GM21619 (cell line): Measurements from ENCODE around the gene SEMA6D.

Experiments
- ATAC-seq: cut with Tn5 transposase; IDR thresholded peaks from one replicate; pipeline ENCODE4 v1.9.1; 2021; ENCODE audit not compliant: unreplicated experiment

The SEMA6D gene

DNA sequence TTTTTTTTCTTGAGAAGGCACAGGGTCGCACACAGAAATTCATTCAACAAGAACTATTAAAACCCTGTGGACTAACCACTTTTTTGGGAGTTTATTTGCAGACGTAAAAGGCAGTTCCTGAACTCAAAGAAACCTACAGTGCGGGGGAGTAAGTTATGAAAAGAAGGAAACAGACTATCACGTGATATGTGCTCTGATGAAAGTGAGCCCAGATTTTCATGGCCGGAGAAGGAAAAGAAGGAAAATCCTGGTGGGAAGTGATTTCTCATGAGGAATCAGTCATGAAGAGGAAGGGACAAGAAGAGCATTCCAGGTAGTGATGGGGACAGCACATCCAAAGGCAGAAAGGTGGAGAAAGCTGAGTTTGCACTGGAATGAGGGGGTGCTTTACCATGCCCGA, 26.1 kb downstream of the SEMA6D start:
- no peak for ATAC-seq

DNA sequence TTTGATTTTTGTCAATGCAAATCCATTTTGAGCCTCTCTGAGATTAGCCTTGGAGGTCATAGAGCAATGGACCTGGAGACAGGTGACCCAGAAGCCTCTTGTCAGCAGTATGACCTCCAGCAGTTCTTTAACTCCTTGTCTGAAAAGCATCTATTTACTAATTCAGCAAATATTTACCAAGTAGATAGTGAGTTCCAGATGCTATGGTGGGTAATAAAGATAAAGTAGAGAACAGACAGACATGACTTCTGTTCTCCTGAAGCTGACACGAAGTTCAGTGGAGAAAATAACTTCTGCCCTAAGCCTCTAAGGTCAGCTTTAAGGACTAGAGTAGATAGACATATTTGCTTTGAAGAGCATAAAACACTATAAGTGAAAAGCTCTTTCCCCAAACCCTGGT, 26.6 kb downstream of the SEMA6D start:
- no peak for ATAC-seq

DNA sequence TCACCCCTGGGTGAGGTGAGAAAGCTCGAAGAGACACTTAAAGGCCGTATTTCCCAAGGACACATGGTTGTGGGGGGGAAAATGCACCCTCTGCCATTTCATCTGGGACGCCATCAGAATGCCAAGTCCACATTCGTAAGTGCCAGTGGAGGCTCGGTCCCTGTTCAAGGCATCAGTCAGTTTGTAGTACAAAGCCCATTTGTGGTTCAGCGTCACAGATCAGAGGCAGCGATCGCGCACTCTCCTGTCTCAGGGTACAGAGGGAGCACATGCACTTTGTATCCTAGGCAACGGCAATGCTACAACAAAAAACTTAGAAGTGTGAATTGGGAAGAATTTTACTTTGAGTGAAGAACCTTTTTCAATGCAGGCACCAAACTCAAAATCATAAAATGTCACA, 27.2 kb downstream of the SEMA6D start:
- no peak for ATAC-seq

DNA sequence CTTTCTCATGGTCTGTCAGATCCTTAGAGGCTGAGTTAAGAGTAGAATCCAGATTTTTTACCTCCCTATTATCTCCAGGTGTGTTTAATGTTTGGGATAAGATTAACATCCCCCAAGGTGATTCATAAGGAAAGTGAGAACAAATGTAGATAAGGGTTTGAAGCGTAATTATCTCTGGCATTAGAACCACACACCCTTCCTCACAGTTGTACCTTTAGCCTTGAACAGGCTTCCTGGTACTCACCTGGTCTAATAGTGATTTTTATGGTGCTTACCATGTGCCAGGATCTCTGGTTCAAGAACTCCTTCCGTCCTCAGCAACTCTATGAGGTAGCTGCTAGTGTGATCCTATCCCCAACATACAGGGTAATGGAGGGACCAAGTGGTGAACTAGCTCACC, 27.7 kb downstream of the SEMA6D start:
- ATAC-seq, result no peak

DNA sequence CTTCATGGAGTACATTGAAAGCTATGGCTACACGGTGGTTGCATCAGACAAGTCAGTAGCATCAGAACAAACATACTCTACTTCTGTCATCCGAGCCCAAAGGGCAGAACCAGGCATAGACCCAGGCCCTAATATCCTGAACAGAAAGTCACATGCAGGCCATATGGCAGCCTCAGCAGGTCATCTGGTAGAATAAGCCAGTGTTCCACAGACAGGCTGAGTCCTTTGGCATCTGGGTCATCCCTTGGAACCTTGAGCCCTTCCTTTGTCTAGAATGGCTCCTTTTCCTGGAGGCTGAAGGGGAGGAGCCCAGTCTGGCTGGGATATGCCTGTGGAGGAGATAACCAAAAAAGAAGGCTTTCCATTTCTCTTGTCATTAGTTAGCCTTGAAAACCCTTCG, 29.2 kb downstream of the SEMA6D start:
- ATAC-seq, result no peak

DNA sequence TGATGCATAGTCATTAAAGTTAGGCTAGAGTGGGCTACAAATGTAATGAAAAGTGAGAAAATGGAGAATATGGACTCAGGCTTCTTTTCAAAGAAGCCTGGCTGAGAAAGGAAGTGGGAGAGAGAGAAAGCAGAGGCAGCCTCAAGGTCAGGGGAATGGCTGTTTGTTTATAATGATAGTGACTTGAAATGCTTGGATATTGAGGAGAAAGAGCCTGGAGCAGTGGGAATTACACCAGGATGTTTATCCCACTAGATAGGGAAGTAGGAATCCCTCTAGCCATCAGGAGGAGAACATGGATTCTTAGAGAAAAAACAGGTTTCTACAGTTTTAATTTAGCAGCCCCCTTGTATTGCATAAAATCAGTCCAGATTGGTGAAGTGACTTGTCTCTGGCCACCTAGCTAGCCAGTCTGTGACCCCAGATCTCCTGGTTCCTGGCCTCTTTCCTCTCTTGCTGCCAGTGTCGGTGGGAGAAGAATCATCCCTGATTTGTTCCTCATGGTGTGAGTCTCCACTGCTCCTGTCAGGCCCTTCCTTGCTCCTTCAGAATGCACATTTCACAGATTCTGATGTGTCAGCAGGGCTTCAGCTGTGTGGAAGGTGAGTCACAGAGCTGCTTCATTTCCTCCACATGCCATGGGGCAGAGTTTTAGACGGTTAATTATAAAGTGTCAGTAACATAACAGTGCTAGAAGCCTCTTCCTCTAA, 32.9 kb downstream of the SEMA6D start:
- no peak for ATAC-seq

DNA sequence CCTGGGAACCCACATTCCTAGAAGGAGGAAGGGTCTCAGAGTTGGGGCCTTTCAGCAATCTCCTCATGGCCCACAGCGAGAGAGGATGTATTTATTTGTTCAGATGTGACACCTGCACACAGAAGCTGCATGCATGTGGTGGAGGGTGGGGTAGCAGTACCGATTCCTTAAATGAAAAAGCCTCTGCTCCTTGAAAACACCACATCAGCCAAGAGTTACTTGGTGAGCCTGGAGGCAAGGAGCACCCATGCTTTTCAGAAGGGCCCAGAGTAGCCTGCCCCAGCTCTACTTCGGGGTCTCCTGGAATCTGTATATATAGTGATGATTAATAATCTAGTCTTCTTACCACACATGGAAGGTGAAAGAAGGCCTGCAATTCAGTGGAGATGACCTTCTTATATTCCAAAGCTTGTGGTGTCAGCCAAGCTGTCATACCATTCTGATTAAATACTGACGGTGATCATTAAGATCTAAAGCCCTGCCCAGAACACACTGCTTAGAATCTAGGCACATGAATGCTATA, 33.5 kb downstream of the SEMA6D start:
- no peak for ATAC-seq

DNA sequence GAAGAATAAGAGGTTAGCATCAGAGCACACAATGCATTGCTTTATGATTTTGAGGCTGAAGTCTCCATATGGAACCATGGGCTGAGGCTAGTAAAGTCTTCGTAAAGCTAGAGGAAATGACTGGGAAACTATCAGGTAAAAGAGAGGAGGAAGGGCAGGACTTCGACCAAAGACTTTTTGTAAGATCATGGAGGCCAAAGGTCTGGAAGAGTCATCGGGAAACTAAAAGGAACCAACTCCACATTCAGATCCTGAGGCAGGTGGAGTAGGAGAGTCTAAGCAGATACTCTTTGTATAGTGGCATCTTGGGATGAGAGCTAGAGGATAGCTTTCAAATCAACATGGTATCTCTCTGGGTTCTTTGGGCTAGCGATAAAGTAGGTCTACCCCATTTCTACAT, 36.3 kb downstream of the SEMA6D start:
- no peak for ATAC-seq

DNA sequence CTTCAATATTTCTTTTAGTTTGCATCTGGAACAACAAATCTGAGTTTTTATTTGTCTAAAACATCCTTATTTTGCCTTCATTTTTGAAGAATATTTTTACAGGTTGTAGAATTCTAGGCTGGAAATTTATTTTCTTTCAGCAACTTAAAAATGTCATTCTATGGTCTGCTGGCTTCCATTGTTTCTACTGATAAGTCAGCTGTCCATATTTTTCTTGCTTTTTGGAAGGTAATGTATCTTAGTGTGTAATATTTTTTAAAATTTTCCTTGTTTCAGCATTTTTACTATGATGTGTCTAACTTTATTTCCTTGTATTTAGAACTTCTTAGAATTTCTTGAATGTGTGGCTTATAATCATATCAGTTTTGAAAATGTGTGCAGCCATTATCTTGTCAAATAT, 37.0 kb downstream of the SEMA6D start:
- ATAC-seq, result no peak

DNA sequence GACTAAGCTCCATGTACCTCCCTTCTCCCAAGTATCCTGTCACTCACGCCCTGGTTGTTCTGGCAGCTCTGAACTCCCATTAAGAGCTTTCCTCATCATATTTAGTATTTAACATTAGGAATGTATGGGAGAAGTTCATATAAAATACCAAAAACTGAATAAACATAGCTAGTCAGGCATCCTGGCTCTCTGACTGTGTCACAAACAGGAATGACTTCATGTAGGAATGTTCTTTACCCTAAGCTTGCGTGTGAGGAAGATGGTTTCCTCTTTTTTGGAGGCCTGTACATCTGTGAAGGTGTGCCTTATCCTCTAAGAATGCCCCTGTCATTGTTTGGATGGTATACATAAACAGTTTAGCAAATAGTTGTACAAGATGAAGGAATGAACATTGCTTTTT, 38.6 kb downstream of the SEMA6D start:
- ATAC-seq, result no peak

DNA sequence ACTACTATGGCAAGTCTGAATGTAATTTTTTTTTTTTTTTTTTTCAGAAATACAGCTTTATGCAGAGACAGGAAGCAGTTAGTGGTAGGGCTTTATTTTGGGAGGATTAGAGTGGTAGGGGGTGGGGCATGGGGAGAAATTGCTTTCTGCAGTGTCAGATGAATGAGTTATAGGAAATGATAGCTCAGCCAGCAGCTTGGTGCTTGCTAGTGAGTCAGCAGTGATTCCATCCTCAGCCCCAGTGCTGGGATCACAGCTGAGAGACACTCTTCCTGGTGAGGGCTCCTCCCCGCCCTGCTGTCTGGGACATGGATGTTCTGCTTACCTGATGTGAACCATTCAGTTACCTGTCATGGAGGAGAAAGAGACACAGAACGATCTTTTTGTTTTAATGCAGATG, 39.6 kb downstream of the SEMA6D start:
- no peak for ATAC-seq

DNA sequence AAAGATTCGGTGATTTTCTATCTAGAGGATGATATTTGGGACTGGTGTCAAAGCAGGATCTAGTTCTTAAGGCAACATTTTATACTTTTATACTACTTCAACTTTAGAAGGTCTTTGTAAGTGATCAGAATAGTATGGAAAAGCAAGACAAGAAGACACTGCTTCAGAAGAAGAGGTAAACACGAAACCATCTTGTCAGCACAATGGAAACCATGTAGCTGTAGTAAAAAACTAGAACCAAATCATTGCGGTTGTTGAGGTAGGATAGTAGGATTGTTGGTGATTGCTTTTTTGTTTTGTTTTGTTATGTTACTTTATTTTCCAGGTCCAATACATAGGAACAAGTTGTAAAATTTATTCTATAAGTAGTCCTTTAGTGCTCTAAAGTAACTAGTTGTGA, 40.0 kb downstream of the SEMA6D start:
- ATAC-seq, result no peak

DNA sequence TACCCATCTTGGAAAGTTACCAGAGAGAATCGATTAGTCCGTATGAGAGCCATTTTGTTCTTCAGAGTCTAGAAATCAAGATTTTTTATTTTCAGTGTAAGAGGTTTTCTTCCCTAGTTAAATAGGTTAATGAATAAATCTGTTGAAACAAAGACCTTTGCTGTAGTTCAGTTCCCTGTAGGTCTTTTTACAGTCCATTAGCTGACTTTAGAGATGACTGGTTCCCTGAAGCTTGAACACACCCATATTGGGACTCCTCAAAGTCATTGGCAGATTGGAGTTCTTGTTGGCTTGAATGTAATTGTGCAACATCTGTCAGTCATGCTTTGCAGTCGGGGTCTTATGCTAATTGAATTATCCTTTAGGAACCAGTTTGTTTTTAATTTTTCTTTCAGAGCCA, 45.3 kb downstream of the SEMA6D start:
- no peak for ATAC-seq

DNA sequence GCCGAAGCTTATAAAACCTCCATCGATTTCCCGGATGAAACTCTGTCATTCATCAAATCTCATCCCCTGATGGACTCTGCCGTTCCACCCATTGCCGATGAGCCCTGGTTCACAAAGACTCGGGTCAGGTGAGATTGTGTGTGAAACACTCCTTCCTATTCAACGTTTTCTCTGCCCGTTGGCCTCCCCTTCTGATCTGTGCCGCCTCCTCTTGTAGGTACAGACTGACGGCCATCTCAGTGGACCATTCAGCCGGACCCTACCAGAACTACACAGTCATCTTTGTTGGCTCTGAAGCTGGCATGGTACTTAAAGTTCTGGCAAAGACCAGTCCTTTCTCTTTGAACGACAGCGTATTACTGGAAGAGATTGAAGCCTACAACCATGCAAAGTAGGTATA, 47.4 kb downstream of the SEMA6D start:
- no peak for ATAC-seq

DNA sequence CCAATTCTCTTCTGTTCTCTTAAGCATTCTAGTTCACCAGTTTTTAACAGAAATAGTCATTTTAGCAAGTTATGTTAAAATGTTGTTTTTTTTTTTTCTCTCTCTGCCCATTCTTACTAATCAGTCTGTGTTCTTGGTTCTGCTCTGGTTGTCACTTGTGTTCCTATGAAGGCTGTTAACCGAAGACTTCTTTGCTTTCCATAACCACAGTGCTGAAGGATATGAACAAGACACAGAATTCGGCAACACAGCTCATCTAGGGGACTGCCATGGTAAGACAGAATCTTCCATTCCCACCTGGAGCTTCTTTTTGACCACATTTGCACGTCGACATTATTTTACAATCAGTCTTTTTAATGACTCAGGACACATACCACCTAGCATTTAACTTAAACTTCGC, 49.1 kb downstream of the SEMA6D start:
- no peak for ATAC-seq

DNA sequence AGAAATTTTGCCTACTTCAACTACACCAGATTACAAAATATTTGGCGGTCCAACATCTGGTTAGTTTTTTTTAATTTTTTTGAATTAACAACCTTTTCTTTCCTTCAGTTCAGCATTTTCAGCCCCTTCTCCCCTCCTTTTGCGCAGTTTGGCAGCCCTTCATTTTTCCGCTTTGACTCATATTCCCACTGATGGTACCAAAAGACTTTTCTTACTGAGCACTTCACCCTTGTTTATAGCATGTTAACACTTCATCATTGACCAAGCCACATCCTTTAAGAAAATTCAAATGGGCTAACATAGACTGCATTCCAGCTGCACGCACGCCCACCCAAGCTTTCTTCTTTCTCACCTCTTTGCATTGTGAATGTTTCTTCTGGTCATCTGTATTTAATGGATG, 49.7 kb downstream of the SEMA6D start:
- ATAC-seq, result no peak

DNA sequence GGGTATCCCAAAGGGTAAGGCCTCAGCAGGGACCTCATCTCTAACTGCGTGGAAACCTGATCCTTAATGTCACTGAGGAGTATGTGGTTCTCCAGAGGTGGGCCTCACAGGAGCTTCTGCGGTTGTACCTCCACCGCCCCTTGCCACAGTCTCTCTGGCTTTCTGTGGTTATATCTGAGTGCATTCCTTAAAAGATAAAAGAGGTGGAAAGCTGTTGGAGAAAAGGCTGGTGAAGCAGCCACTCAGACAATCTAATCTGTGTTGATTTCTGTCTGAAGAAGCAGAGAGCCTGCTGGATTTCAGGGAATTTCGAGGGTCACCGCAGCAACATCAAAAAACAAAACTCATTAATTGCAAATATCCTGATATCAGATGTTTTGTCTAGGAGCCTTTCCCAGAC, 51.4 kb downstream of the SEMA6D start:
- ATAC-seq, result no peak

DNA sequence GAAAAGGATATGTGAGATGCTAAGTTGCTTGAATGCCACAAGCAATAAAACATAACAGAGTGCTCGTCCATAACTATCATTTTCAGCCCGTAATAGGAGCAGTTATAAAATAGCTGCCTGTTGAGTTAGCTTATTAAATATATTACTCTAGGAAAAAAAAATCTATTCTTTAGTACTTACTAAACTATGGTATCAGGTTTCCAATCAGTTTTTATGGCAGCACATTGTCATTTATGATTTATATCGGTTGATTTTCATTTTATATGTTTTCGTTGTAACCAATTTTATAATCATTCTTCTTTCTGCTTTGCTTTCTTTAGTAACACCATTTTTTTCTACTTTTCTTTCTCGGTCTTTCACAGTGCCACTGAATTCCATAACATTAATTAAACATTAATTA, 51.9 kb downstream of the SEMA6D start:
- no peak for ATAC-seq

DNA sequence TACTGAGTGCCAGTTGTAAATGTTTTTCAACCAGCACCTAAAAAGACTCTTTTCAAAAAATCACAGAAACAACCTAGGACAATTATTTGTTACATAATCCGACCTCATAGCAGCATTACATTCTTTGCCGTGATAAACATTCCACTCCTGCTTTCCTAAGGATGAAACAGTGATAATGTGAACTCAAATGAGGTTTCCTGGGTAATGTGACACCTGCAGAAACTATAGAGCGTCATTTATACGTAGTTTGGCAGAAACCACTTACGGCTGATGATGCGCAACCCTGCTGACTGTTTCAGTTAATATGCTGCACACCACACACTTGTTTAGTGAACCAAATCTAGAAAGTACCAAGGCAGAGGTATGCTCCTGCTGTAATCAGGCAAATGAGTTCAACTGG, 55.8 kb downstream of the SEMA6D start:
- ATAC-seq, result no peak

DNA sequence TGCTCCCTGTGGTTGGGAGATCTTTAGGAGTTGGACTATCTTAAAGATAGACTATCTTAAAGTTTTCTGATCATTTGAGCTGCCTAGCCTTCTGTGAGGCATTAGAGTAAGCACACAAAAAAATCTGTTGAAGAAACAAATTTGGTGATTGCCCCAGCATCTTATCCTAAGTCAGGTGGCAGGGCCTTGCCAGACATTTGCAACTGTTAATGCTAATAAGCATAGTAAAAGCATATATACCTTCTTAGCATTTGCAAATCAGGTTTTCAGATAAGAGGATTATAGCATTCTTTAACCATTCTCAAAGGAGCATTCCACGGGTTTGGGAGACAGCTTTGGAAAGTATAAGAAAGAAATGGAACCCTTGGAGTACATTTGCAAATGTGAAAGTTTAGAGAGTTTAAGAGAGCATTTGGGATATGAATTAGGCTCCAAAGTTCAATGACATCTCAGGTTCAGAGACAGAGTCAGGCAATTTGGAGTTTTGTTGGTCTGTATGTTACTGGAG, 61.0 kb downstream of the SEMA6D start:
- ATAC-seq, result no peak

DNA sequence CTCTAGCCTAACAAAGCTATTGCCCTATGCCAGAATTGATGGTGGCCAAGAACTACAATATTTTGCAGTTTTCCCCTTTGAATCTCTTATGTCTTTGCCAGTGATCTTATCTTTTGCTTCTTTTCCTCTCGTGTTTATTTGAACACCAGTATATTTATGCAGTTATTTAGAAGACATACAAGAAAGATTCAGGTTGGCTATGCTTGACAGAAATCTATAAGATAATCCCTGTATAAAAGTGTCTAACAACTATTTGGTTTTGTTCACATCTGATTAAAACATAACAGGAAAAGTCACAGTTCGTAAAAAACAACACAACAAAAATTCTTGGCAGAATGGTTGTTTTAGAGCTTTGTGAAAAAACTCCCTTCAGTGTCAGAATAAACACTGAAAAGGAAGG, 63.7 kb downstream of the SEMA6D start:
- ATAC-seq, result no peak

DNA sequence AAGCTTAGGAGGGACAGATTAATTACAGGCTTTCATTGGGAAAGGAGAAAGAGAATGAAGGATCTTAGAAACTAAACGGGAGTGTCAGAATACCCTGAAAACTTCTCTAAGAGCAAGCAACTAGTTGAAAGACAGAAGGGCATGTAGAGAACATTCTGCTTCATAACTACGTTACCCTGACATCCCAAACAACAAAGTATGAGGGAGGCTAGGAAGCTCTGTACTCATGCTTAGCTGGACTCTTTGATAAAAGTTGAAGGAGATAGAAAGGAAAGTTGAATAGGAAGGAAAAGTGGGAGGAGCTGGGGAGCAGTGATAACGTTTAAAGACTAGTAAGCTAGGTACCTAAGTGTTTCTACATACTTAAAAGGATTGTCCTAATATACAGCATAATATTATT, 64.2 kb downstream of the SEMA6D start:
- no peak for ATAC-seq

DNA sequence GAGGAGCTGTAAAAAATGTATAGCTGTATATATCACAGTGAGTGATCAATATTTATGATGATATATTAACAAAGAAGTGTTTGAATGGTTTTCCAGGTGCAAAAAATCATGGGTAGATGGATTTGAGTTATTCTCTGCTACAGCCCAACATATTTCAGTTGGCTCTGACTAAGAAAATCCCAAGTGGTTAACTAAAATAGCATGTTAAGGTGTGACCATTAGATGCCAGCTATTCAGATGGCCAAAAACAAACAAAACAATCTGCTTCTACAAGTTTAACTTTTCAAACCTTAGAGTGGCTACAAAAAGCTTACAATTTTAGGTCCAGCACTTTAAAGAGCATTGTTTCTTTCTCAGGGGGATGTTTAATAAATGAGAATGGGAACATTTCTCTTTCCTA, 67.5 kb downstream of the SEMA6D start:
- ATAC-seq, result no peak
